Fibroblast of skin of right biceps (primary cell): ENCODE measurements around the gene CLEC1A.

Experiments
- DNase-seq: peaks from one replicate; pipeline ENCODE4 v3.0.0-alpha.2; 2013

CLEC1A gene

GRCh38 chr12:10101042-10101579 is 2.3 kb upstream of the CLEC1A start:
- peak; percentile 61 for DNase-seq

GRCh38 chr12:10097521-10097920 is 1.3 kb downstream of the CLEC1A start:
- peak; percentile 15 for DNase-seq

- no peak for DNase-seq
Observed at GRCh38 chr12:10095971-10096370, 2.8 kb downstream of the CLEC1A start.

- no peak for DNase-seq
Observed at GRCh38 chr12:10094646-10095395, 4.0 kb downstream of the CLEC1A start.

- DNase-seq, result no peak
Observed at GRCh38 chr12:10088955-10089900, 9.6 kb downstream of the CLEC1A start.

GRCh38 chr12:10088031-10088430 is 10.8 kb downstream of the CLEC1A start:
- DNase-seq, result no peak

GRCh38 chr12:10086387-10086786 is 12.4 kb downstream of the CLEC1A start:
- DNase-seq, result no peak

- DNase-seq, result no peak
Observed at GRCh38 chr12:10084733-10085132, 14.1 kb downstream of the CLEC1A start.

GRCh38 chr12:10082117-10082874 is 16.5 kb downstream of the CLEC1A start:
- DNase-seq, result no peak

- DNase-seq, result no peak
Observed at GRCh38 chr12:10075451-10075850, 23.3 kb downstream of the CLEC1A start.

GRCh38 chr12:10073261-10073660 is 25.5 kb downstream of the CLEC1A start:
- DNase-seq, result no peak

GRCh38 chr12:10072131-10072530 is 26.7 kb downstream of the CLEC1A start:
- DNase-seq, result no peak

- DNase-seq, result no peak
Observed at GRCh38 chr12:10070380-10070779, 28.4 kb downstream of the CLEC1A start.

- DNase-seq, result no peak
Observed at GRCh38 chr12:10069976-10070375, 28.8 kb downstream of the CLEC1A start.

- peak; percentile 84 for DNase-seq
Observed at GRCh38 chr12:10069099-10069498, 29.7 kb downstream of the CLEC1A start.

- DNase-seq, result no peak
Observed at GRCh38 chr12:10068644-10069043, 30.1 kb downstream of the CLEC1A start.

GRCh38 chr12:10067942-10068341 is 30.8 kb downstream of the CLEC1A start:
- DNase-seq, result no peak

- no peak for DNase-seq
Observed at GRCh38 chr12:10067264-10067663, 31.5 kb downstream of the CLEC1A start.

- no peak for DNase-seq
Observed at GRCh38 chr12:10065241-10065640, 33.5 kb downstream of the CLEC1A start.

GRCh38 chr12:10058387-10058786 is 40.4 kb downstream of the CLEC1A start:
- no peak for DNase-seq

GRCh38 chr12:10052193-10052913 is 46.4 kb downstream of the CLEC1A start:
- no peak for DNase-seq

- no peak for DNase-seq
Observed at GRCh38 chr12:10048526-10048925, 50.3 kb downstream of the CLEC1A start.
